ENCODE data around the gene GNAQ. TPM values are rescaled to one million over a fixed set of nuclear protein-coding genes. Genes with fewer than 3 reads are reported as not detected.

Gene GNAQ
- total and polyA plus RNA-seq, 4 donors, result 6.8 to 19.6 (median 12.6) TPM

DNA sequence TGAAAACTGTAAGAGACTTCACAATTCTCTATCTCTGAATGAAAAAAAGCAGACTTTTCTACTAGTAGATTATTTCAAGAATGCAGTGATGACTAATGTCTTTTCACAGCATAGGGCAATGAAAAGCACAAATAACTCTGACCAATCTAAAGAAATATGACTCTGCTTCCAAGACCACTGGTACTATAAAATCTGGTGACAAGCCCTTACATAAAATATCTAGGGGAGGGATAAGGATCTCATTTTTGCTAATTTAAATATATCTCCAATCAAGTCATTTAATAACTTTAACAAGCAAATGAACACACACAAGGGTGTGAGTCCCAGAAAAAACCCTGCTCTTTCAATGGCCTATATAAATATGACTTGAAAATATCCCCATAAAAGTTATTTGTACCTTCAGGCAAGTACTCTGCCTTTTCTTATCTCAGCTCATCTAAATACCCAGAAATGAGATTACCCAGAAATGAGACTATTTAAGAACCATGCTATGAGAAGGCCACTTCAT, 105.2 kb downstream of the GNAQ start (continued):
- TF ChIP-seq JUND (IDR thresholded peaks at IDR 0.05) (no peak), YY1 (IDR thresholded peaks at IDR 0.05) (no peak), FOXA1 (IDR thresholded peaks at IDR 0.05) (no peak), ZBTB33 (IDR thresholded peaks at IDR 0.05) (no peak), RXRA (IDR thresholded peaks at IDR 0.05) (no peak)

- H3K27me3 ChIP-seq (ENCODE audit: control insufficient read depth in 4 of 4, insufficient read depth in 4 of 4, low read length in 3 of 4), result no peaks in the 10 kb centered on the region
- peaks cover 0 to 8% (median 7%) of the 10 kb centered on the region in 4 donors for H3K4me1 ChIP-seq (ENCODE audit: control insufficient read depth in 4 of 4, insufficient read depth in 4 of 4, low read length in 3 of 4)
- H3K27ac ChIP-seq (ENCODE audit: low read depth in 1 of 2, low read length in 2 of 2), result no peak overlapping the region
- H3K9ac ChIP-seq (ENCODE audit: low read depth in 1 of 2, low read length in 2 of 2), result no peak overlapping the region
- H3K4me3 ChIP-seq (ENCODE audit: low read depth in 1 of 3, low read length in 3 of 3), result no peak overlapping the region
- TF ChIP-seq FOXA2 (IDR thresholded peaks at IDR 0.05) (no peak), HNF4A (conservative IDR thresholded peaks at IDR 0.05) (no peak), SP1 (IDR thresholded peaks at IDR 0.05) (no peak), NR2F2 (IDR thresholded peaks at IDR 0.05) (no peak), TAF1 (conservative IDR thresholded peaks at IDR 0.05) (no peak), YY1 (IDR thresholded peaks at IDR 0.05) (no peak), MAX (IDR thresholded peaks at IDR 0.05) (no peak), HNF4G (IDR thresholded peaks at IDR 0.05) (no peak), JUND (IDR thresholded peaks at IDR 0.05) (no peak)
- TF ChIP-seq, protein P1, sequence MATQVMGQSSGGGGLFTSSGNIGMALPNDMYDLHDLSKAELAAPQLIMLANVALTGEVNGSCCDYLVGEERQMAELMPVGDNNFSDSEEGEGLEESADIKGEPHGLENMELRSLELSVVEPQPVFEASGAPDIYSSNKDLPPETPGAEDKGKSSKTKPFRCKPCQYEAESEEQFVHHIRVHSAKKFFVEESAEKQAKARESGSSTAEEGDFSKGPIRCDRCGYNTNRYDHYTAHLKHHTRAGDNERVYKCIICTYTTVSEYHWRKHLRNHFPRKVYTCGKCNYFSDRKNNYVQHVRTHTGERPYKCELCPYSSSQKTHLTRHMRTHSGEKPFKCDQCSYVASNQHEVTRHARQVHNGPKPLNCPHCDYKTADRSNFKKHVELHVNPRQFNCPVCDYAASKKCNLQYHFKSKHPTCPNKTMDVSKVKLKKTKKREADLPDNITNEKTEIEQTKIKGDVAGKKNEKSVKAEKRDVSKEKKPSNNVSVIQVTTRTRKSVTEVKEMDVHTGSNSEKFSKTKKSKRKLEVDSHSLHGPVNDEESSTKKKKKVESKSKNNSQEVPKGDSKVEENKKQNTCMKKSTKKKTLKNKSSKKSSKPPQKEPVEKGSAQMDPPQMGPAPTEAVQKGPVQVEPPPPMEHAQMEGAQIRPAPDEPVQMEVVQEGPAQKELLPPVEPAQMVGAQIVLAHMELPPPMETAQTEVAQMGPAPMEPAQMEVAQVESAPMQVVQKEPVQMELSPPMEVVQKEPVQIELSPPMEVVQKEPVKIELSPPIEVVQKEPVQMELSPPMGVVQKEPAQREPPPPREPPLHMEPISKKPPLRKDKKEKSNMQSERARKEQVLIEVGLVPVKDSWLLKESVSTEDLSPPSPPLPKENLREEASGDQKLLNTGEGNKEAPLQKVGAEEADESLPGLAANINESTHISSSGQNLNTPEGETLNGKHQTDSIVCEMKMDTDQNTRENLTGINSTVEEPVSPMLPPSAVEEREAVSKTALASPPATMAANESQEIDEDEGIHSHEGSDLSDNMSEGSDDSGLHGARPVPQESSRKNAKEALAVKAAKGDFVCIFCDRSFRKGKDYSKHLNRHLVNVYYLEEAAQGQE (IDR thresholded peaks at IDR 0.05), result no peak
- TF ChIP-seq, protein P2, sequence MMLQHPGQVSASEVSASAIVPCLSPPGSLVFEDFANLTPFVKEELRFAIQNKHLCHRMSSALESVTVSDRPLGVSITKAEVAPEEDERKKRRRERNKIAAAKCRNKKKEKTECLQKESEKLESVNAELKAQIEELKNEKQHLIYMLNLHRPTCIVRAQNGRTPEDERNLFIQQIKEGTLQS (IDR thresholded peaks at IDR 0.05), result no peak
- no peaks in the 10 kb centered on the region for H3K9me3 ChIP-seq (ENCODE audit: control insufficient read depth in 4 of 4, low read length in 3 of 4)
- no peak for DNase-seq (ENCODE audit: low spot score)
- 79% methylated on average over 5 of the region's 5 CpGs for WGBS
- peaks cover 0 to 12% (median 0%) of the 10 kb centered on the region in 4 donors for H3K36me3 ChIP-seq (ENCODE audit: control insufficient read depth in 4 of 4, insufficient read depth in 3 of 4, low read depth in 1 of 4, low read length in 3 of 4)
These were observed 109.0 kb downstream of the GNAQ start for GRCh38 chr9:77922591-77922990.

GRCh38 chr9:77917800-77918199, 113.8 kb downstream of the GNAQ start:
- 45% methylated on average over 3 of the region's 3 CpGs for WGBS
- peaks cover 0 to 12% (median 0%) of the 10 kb centered on the region in 4 donors for H3K36me3 ChIP-seq (ENCODE audit: control insufficient read depth in 4 of 4, insufficient read depth in 3 of 4, low read depth in 1 of 4, low read length in 3 of 4)
- no peak overlapping the region for H3K9ac ChIP-seq (ENCODE audit: low read depth in 1 of 2, low read length in 2 of 2)
- H3K4me1 ChIP-seq (ENCODE audit: control insufficient read depth in 4 of 4, insufficient read depth in 4 of 4, low read length in 3 of 4), result peaks cover 0 to 9% (median 7%) of the 10 kb centered on the region in 4 donors
- H3K27ac ChIP-seq (ENCODE audit: low read depth in 1 of 2, low read length in 2 of 2), result no peak overlapping the region
- H3K9me3 ChIP-seq (ENCODE audit: control insufficient read depth in 4 of 4, low read length in 3 of 4), result no peaks in the 10 kb centered on the region
- no peak overlapping the region for H3K4me3 ChIP-seq (ENCODE audit: low read depth in 1 of 3, low read length in 3 of 3)
- DNase-seq (ENCODE audit: low spot score), result no peak
- H3K27me3 ChIP-seq (ENCODE audit: control insufficient read depth in 4 of 4, insufficient read depth in 4 of 4, low read length in 3 of 4), result no peaks in the 10 kb centered on the region
- peak; percentile 36 to 37 for TF ChIP-seq HNF4A (conservative IDR thresholded peaks at IDR 0.05)
- TF ChIP-seq, protein P2 (IDR thresholded peaks at IDR 0.05), result no peak
- peak in 1 of 2 donors; percentile 14 for TF ChIP-seq RXRA (IDR thresholded peaks at IDR 0.05)
